SIG-M5 treated with dmso at 0.1 percent for 504 hours (cell line): ENCODE data around the gene PTK7.

Experiments
- DNase-seq: peaks from one replicate; lab custom pipeline; 2025; ENCODE audit not compliant: unreplicated experiment; lab: John Stamatoyannopoulos, UW

The PTK7 gene

DNA sequence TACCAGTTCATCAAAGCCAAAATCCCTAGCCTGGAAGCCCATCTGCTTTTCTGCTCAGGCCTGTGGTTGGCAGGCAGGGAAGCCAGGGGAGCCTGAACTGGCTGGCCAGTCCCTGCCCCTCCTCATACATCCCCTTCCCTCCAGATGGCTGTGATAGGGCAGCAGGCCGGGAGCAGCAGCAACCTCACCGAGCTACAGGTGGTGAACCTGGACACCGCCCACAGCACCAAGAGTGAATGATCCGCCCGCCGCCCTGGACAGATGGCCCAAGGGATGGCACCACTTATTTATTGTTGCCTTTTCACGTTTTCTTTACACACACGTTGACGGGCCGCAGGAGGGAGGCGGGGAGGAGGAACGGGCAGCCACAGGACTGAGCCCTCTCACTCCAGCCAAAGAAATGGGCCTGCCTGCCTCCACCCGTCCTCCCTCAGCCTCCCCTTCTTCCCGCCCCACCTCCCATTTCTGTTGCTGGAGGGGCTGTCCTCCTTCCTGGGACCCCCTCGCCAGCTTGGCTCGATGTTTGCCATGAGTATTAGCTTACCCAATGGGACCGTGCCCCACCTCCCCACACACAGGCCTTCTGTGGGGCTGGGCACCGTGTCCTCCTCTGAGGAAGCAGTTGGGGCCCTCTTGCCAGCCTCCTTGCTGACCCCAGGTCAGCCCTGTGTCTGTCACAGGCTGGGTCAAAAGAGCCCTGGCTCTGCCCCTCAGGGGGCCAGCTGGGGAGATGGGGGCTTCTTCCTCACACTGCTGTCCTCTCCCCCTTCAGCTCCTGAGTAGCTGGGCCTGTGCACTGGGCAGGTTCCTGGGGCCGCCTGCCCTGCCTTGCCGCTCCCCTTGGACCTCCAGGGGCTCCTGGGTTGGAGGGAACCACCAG lies 103.1 kb downstream of the PTK7 start:
- no peak for DNase-seq

DNA sequence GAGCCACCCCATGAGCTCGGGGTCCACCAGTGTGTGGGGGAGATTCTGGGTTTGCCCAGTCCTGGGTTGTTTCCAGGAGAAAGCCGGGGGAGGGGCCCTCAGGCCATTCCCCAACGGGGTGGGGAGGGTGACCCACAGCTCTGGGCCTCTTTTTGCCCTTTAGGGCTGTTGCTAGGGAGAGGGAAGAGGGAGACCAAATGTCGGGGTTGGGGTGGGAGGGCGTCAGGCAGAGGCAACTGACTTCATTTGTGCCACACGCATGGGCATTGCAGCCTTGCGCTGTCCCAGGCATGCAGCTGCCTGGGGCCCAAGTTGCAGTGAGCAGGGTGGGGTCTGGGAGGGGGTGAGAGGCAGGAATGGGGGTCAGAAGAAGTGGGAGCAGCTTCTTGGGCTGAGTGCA lies 103.9 kb downstream of the PTK7 start:
- DNase-seq, result no peak

DNA sequence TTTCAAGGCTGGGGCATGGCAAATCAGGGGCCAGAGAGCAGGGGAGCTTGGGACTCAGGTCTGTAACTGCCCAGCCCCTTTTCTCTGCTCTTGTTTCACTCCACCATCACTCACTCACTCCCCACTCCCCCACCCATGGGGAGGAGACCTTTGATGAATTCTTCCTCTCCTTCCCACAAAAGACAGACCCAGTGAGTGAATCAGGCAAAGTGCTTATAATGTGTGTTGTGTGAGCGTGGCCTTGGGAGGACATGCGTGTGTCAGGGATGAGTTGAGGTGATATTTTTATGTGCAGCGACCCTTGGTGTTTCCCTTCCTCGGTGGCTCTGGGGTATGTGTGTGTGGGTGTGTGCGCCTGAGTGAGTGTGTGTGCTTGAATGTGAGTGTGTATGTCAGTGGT lies 104.9 kb downstream of the PTK7 start:
- DNase-seq, result no peak

DNA sequence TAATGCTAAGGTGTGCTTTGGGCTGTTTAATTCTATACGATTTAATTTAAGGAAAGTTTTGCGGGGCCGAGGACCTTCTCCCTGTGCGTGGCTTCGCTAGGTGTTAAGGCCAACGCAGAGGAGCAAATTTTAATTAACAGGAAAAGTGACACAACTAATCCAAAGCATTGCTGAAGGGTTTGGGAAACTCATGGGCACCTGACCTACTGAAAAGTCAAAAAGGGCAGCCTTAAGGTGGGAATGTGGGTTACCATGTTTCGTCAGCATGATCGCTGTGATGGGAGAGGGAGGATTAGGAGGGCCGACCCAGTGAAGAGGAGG lies 105.5 kb downstream of the PTK7 start:
- DNase-seq, result no peak

DNA sequence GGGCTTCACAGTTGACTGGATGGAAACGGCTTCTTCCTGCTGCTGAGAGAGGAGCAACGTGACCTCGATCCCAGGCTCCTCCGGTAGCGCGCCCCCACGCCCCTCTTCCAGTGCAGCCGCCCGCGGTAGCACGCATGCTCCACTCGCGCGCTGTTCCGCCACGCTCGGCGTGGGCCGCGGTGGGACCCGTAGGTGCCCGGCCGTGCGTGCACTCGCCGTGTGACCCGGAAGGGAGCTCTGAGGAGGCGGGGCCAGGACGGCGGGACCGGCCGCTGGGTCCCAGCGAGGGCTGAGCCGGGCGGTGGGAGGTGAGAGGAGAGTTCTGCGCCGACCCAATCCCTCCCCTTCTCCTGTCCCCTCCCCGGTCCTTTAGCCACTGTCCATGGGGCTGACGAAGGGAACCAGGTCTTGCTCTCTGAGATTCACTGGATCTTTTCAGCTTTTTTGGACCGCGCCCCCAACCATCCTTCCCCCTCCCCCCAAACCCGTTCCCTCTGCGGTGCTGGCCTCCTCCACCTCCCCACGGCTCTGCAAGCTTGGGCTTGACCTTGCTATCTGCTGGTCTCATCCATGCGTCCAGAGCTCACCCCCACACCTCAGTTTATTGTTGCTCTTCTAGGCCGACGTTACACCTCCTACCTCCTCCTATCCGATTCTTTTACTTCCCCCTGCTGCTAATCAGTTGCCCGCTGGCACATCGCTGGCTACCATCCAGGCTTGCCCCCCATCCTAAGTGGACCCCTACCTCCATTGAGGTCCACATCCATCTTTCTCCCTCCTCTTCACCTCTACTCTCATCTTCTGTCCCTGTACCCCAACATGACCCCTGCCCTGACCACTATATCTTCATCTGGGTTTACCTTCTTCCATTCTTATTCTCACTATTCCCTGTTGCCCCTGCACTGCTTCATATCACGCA lies 106.1 kb downstream of the PTK7 start, which contains the start of gene CUL9:
Gene CUL9, plus strand, starts transcription at position 255 of the 919 bp plus-strand sequence. CDS start 2,115 bp downstream, outside the sequence.
- DNase-seq, result peak; percentile 53

DNA sequence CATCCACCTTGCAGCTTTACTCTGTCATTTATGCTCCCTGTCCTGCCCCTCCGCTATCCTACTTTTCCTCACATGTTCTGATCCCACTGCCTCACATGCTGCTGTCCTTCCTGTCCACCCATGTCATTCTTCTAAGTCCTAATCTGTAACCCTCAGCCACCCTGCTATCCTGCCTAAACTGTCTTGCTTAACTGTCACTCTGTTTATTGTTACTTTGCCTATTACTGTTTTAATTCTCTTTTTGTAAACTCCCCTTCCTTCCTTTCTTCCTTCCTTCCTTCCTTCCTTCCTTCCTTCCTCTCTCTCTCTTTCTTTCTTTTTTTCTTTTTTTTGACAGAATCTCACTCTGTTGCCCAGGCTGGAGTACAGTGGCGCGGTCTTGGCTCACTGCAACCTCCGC lies 107.3 kb downstream of the PTK7 start:
- DNase-seq, result no peak

DNA sequence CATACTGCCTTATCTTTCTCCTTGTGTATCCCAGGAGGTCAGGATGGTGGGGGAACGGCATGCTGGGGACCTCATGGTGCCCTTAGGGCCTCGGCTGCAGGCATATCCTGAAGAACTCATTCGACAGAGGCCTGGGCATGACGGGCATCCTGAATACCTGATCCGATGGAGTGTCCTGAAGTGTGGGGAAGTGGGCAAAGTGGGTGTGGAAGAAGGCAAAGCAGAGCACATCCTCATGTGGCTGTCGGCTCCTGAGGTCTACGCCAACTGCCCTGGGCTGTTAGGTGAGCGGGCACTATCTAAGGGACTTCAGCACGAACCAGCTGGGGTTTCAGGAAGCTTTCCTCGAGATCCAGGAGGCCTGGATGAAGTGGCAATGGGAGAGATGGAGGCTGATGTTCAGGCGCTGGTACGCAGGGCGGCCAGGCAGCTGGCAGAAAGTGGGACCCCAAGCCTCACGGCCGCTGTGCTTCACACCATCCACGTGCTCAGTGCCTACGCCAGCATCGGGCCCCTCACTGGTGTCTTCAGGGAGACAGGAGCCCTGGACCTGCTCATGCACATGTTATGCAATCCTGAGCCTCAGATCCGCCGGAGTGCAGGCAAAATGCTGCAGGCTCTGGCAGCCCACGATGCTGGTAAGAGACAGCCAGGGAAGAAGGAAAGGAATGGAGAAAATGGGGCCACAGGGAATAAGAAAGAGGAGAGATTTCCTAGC lies 108.3 kb downstream of the PTK7 start:
- no peak for DNase-seq

DNA sequence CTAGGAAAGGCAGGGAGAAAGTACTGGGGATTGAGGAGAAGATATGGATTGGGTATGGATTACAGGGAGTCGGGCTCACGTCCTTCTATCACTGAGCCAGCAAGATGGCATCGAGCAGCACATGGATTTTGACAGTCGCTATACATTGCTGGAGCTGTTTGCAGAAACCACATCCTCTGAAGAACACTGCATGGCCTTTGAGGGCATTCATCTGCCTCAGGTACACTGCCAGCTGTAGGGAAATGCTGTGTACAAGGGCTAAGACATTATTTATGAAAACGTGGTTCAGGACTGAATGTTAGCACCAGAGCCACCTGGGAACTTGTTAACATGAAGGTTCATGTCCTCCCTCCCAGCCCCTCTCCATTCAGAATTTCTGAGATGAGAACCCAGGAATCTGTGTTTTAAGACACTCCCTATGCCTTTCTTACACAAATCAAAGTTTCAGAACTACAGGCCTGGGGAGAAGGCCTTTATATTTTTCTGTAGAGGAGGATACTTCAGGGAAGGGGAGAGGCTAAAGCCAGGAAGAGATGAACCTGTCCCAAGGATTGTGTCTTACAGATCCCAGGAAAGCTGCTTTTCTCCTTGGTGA lies 109.4 kb downstream of the PTK7 start:
- DNase-seq, result no peak

DNA sequence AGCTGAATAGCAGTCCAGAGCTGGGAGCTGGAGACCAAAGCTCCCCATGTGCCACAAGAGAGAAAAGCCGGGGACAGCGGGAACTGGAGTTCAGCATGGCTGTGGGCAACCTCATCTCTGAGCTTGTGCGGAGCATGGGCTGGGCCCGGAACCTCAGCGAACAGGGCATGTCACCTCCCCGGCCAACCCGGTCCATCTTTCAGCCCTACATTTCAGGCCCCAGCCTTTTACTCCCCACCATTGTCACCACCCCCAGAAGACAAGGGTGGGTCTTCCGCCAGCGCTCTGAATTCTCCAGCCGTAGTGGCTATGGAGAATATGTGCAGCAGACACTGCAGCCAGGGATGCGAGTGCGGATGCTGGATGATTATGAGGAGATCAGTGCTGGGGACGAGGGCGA lies 109.9 kb downstream of the PTK7 start:
- no peak for DNase-seq

DNA sequence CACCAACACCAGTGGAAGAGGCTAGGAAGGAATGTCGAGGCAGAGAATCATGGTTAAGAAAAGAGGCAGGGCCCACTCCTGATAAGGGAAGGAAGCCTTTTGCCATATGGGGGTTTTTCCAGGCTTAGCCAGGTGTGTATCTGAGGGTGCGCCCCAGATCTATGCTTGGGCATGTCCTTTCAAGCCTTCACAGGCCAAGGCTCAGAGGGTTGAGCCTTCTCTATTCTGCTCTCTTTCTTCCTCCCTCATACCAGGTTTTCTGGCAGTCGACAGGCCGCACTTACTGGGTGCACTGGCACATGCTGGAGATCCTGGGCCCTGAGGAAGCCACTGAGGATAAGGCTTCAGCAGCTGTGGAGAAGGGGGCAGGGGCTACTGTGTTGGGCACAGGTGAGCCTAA lies 110.6 kb downstream of the PTK7 start:
- DNase-seq, result no peak

DNA sequence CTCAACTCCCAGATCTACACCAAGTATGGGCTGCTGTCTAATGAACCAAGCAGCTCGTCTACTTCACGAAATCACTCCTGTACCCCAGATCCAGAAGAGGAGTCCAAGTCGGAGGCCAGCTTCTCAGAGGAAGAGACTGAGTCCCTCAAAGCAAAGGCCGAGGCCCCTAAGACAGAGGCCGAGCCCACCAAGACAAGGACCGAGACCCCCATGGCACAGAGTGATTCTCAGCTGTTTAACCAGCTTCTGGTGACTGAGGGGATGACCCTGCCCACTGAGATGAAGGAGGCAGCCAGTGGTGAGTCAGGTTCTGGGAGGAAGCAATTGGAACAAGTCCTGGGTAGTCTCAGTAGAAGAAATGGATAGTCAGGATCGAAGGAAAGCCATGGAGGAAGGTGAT lies 111.7 kb downstream of the PTK7 start:
- DNase-seq, result no peak

DNA sequence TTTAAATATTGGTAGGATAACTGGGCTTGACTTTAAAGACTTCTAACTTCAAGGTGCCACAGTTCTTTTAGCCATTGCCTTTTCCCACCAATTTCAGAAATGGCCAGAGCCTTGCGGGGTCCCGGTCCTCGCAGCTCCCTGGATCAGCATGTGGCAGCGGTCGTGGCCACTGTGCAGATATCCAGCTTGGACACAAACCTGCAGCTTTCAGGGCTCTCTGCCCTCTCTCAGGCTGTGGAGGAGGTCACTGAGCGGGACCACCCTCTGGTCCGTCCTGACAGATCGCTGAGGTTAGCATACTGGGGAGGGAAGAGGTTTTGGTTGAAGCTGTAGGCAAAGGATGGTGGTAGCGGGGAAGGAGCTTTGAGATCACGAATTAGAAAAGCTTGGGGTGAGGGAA lies 112.3 kb downstream of the PTK7 start:
- DNase-seq, result no peak

DNA sequence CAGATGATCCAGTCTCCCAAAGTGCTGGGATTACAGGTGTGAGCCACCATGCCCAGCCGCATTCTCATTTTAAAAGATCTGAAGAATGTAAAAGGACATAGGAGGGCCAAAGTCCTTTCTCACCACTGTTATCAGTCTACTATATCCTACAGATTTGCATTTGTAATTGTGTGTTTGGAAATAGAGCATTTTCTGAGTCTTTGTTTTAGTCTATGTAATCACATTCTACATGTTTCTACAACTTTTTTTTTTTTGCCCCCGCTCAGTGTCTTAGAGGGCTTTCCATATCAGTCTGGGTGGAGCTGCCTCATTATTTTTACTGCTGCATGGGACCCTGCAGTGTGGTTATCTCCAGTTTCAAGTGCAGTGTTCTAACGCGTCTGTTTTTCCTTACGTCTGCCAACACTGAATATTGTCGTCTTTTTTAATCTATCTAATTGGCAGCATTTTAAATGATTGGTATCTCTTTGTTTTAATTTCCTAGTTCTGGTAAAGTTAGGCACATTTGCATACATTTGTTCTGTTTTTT lies 113.7 kb downstream of the PTK7 start:
- no peak for DNase-seq

DNA sequence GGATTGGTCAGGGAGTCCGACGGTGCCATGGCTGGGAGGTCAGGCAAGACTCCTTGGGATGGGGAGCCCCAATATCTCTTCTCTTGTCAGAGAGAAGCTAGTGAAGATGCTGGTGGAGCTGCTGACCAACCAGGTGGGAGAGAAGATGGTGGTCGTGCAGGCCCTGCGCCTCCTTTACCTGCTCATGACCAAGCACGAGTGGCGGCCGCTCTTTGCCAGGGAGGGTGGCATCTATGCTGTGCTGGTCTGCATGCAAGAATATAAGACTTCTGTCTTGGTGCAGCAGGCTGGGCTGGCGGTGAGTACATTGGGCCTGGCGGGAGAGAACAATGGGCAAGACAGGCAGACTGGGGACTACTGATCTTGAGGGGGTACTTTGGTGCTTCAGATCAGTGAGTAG lies 116.8 kb downstream of the PTK7 start:
- DNase-seq, result no peak

DNA sequence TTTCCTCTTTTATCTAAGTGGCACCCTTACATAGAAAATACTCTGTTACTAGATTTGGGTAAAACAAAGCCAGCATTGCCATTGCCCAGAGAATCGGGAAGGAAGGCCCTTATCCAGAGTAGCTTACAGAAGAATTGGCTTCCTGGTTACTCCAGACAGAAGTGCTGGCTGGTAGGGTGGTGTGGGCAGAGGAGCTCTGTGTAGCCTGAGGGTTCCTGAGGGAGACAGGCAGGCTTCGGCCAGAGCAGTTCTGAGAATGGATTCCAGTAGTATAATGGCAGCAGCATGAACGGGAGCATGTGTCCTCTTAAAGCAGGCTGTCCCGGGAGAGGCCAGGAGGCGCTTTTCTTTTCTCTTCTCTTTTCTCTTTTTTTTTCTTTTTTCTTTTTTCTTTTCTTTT lies 117.8 kb downstream of the PTK7 start:
- DNase-seq, result no peak

DNA sequence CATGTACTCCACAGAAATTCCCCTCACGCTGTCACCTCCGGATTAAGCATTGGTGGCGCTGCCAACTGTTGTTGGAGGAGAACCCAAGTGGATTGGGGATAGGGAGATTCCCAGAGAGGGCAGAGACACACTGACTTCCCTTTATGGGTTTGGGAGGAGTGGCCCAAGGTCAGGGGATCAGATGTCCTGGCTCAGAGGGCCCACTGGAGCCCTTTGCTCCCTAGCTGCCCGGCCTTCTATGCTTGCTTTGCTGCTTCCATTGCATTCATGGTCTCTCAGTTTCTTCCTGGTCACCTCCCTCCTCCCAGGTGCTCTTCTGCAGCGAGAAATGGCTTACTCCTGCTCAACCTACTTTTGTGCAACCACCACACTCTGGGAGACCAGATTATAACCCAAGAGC lies 120.2 kb downstream of the PTK7 start:
- no peak for DNase-seq

DNA sequence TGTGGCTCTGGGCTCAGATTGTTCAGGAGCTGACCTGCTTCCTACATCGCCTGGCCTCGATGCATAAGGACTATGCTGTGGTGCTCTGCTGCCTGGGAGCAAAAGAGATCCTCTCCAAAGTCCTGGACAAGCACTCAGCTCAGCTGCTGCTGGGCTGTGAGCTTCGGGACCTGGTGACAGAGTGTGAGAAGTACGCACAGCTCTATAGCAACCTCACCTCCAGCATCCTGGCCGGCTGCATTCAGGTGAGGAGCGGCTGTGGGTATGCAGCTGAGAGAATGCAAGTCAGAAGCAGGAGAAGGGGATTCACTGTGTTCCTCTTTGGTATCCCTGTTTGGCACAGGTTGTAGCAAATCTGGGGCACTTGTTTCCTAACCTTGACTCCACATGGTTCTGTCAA lies 123.8 kb downstream of the PTK7 start:
- no peak for DNase-seq

DNA sequence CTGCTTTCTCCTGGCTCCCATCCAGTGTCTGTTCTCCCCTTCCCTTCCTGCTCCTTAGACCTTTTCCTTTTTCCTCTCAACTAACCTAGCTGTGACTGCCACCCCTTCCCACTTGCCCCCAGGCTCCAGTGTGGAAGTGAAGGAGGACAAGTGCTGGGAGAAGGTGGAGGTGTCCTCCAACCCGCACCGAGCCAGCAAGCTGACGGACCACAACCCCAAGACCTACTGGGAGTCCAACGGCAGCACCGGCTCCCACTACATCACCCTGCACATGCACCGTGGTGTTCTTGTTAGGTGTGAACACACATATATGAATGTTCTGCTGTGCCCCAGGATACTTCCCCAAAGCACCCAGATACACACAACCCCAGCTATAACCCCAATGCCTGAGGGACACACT lies 124.4 kb downstream of the PTK7 start:
- DNase-seq, result no peak

DNA sequence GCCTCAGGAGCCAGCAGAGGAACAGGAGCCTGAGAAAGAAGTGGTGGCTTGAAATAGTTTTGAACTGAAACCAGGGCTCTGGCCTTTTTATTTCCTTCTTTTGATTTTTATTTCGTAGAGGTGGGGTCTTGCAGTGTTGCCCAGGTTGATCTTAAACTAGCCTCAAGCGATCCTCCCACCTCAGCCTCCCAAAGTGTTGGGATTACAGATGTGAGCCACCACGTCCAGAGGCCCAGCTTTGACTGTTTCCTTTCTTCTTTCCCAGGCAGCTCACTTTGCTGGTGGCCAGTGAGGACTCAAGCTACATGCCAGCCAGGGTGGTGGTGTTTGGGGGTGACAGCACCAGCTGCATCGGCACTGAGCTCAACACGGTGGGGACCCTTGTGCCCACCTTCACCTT lies 126.3 kb downstream of the PTK7 start:
- no peak for DNase-seq

DNA sequence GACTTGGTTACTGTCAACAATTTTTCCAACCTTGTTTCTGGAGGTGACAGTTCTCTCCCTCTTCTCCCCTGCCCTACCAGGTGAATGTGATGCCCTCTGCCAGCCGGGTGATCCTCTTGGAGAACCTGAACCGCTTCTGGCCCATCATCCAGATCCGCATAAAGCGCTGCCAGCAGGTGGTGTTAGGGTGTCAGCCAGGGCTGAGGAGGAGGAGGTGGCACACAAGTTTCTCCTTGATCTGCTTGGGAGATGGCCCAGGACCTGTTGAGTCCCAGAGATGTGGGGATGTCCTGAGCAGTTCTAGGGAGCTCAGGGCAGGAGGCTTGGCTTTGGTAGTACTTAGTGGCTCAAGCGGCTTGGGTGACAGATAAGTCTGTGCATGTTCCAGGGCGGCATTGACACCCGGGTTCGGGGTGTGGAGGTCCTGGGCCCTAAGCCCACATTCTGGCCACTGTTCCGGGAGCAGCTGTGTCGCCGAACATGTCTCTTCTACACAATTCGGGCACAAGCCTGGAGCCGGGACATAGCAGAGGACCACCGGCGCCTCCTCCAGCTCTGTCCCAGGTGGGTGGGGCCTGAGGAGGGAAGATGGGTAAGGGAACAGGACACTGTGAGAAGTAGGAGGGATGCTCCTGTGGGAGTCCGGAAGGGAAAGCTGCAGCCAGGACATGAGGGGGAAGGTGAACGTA lies 127.1 kb downstream of the PTK7 start:
- DNase-seq, result no peak
